ENCODE data around the gene TBC1D4. TPM values are rescaled to one million over a fixed set of nuclear protein-coding genes. Genes with fewer than 3 reads are reported as not detected.
"Not testable (repeated sequence)": the region's sequence is repeated elsewhere in the genome, so short reads cannot be mapped to it uniquely, and the experiment has no call there.

Gene TBC1D4
- total RNA-seq, 6 experiments from 2014 or later, result 7.7 to 18.6 (median 10.3) TPM

DNA sequence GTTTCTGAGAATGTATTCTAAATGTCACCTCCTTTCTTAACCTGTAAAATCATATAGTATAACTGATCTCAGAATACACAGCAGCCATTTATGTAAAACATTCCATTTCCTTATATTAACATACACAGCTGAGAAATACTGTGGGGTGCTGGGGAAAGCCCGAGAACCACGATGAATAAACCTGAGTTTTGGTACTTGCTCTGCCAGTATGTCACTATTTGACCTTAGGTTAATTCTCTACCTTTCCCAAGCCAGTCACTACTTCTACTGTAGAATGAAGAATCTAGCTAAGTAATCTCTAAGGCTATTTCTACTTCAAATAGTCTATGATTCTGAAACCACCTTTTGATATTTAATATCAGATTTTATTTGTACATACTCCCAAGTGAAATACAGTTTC lies 173.7 kb downstream of the TBC1D4 start:
- no peaks in the 10 kb centered on the region for H3K27me3 ChIP-seq
- WGBS (ENCODE audit: insufficient coverage, low coverage, low lambda C conversion rate, missing lambda C conversion rate), result 87% methylated on average over 2 of the region's 2 CpGs
- H3K27ac ChIP-seq, result no peak overlapping the region
- intact Hi-C loops (cut with DNase I), result no loop called here
- no peak overlapping the region for H3K4me3 ChIP-seq
- H3K9me3 ChIP-seq, result no peaks in the 10 kb centered on the region
- no peaks in the 10 kb centered on the region for H3K36me3 ChIP-seq
- H3K4me1 ChIP-seq, result peaks cover 0 to 4% (median 0%) of the 10 kb centered on the region in 4 donors
- ATAC-seq (no peak), DNase-seq (no peak)
- TF ChIP-seq POLR2A (IDR thresholded peaks at IDR 0.05), result no peak
- TF ChIP-seq, protein P1, sequence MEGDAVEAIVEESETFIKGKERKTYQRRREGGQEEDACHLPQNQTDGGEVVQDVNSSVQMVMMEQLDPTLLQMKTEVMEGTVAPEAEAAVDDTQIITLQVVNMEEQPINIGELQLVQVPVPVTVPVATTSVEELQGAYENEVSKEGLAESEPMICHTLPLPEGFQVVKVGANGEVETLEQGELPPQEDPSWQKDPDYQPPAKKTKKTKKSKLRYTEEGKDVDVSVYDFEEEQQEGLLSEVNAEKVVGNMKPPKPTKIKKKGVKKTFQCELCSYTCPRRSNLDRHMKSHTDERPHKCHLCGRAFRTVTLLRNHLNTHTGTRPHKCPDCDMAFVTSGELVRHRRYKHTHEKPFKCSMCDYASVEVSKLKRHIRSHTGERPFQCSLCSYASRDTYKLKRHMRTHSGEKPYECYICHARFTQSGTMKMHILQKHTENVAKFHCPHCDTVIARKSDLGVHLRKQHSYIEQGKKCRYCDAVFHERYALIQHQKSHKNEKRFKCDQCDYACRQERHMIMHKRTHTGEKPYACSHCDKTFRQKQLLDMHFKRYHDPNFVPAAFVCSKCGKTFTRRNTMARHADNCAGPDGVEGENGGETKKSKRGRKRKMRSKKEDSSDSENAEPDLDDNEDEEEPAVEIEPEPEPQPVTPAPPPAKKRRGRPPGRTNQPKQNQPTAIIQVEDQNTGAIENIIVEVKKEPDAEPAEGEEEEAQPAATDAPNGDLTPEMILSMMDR (IDR thresholded peaks at IDR 0.05), result no peak

DNA sequence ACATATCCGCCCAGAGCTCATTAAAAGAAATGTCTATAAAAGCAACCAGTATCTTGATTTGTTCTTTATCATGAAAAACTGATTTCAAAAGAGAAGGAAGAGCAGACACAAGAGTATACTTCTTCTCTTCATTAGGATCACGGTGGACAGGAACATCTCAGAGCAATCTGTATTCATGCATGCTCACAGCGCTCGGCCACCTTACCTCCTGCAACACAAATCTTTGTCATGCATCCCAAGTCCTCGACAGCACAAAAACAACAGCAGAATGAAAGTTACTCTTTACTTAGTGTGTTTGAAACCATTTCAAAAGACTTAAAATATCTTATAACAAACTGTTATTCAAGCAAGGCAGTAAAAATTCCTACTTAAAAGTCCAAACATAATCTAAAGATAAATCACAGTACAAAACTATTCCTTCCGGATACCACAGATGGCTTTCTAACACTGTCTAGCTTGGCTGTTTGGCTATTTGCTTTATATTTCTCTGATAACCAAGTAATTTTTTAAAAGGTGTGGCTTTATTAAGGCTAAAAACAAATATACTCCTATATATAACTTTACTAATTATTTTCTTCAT lies 174.5 kb downstream of the TBC1D4 start:
- Histone ChIP-seq H3K4me3 (no peak overlapping the region), H3K9me3 (no peaks in the 10 kb centered on the region), H3K4me1 (peaks cover 0 to 9% (median 4%) of the 10 kb centered on the region in 4 donors), H3K27ac (no peak overlapping the region), H3K27me3 (no peaks in the 10 kb centered on the region), H3K36me3 (no peaks in the 10 kb centered on the region)
- no peak for TF ChIP-seq POLR2A (IDR thresholded peaks at IDR 0.05)
- TF ChIP-seq, protein P1 (IDR thresholded peaks at IDR 0.05), result no peak
- ATAC-seq (no peak), DNase-seq (no peak)
- intact Hi-C loops (cut with DNase I), result no loop called here
- 86% methylated on average over 6 of the region's 6 CpGs for WGBS (ENCODE audit: insufficient coverage, low coverage, low lambda C conversion rate, missing lambda C conversion rate)

DNA sequence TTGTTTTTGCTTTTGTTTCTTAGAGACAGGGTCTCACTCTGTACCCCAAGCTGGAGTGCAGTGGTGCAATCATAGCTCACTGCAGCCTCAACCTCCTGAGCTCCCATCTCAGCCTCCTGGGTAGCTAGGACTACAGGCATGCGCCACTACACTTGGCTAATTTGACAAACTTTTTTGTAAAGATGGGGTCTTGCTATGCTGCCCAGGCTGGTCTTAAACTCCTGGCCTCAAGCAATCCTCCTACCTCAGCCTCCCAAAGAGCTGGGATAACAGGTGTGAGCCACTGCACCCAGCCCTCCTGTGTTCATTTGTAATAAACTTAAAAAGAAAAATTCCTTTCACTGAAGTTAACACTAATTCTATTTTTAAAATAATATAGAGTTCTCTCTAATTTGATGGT lies 175.0 kb downstream of the TBC1D4 start:
- ATAC-seq; intact Hi-C loops (cut with DNase I); H3K9me3 ChIP-seq; DNase-seq; H3K4me3 ChIP-seq; H3K36me3 ChIP-seq; H3K27ac ChIP-seq; H3K27me3 ChIP-seq: not testable (repeated sequence)
- peaks cover 0 to 12% (median 5%) of the 10 kb centered on the region in 4 donors for H3K4me1 ChIP-seq
- 90% methylated on average over 1 of the region's 1 CpG for WGBS (ENCODE audit: insufficient coverage, low coverage, low lambda C conversion rate, missing lambda C conversion rate)

DNA sequence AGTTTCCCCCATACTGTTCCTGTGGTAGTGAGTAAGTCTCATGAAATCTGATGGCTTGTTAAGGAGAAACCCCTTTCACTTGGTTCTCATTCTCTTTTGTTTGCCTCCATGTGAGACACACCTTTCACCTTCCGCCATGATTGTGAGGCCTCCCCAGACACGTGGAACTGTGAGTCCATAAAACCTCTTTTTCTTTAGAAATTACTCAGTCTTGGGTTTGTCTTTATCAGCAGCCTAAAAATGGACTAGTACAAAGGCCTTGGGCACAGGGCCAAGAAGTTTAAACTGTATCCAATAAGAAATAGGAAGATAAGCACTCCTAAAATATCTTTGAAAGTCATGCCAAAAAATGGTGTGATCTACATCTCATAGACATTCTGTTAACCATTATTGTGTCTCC lies 176.9 kb downstream of the TBC1D4 start:
- Histone ChIP-seq H3K27ac (no peak overlapping the region), H3K27me3 (no peaks in the 10 kb centered on the region), H3K36me3 (no peaks in the 10 kb centered on the region), H3K4me3 (no peak overlapping the region), H3K9me3 (no peaks in the 10 kb centered on the region), H3K4me1 (peaks cover 0 to 16% (median 5%) of the 10 kb centered on the region in 4 donors)
- DNase-seq, result no peak
- 72% methylated on average over 2 of the region's 2 CpGs for whole genome bisulfite sequencing (ENCODE audit: insufficient coverage, low coverage, low lambda C conversion rate, missing lambda C conversion rate)
- intact Hi-C loops (cut with DNase I), result no loop called here
- ATAC-seq, result no peak
- TF ChIP-seq POLR2A (IDR thresholded peaks at IDR 0.05), result no peak
- TF ChIP-seq, protein P1 (IDR thresholded peaks at IDR 0.05), result no peak

DNA sequence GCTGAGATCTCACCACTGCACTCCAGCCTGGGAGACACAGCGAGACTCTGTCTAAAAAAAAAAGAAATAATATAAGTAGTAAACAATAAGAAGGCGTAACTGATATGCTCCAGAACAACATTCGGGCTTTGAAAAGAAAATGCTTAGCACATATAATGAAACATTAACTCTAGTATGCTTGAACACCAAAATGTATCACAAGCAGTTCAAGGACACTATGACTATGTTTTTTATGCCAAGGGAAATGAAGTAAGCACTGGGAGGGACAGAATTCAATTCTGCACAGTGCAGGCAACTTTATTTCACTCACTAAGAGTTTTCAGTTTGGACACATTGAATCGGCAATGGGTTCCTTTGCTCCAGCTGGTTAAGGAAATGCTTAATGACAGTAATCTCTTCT lies 178.7 kb downstream of the TBC1D4 start:
- TF ChIP-seq POLR2A (IDR thresholded peaks at IDR 0.05), result no peak
- TF ChIP-seq, protein P1 (IDR thresholded peaks at IDR 0.05), result no peak
- no peak for DNase-seq
- intact Hi-C loops (cut with DNase I), result no loop called here
- Histone ChIP-seq H3K9me3 (no peaks in the 10 kb centered on the region), H3K4me3 (no peak overlapping the region), H3K27me3 (no peaks in the 10 kb centered on the region), H3K27ac (no peak overlapping the region), H3K4me1 (peaks cover 0 to 16% (median 5%) of the 10 kb centered on the region in 4 donors), H3K36me3 (peaks cover 0 to 6% (median 0%) of the 10 kb centered on the region in 4 donors)
- peak; percentile 68 to 80 (median 73) for ATAC-seq
- 60% methylated on average over 4 of the region's 4 CpGs for whole genome bisulfite sequencing (ENCODE audit: insufficient coverage, low coverage, low lambda C conversion rate, missing lambda C conversion rate)

Data from right lobe of liver (tissue), 6 donors.